ENCODE results near the gene FHIP1A.

GRCh38 chr4:151455212-151455611, 46.2 kb downstream of the FHIP1A start:
- no peak for TF ChIP-seq CTCF (IDR thresholded peaks at IDR 0.05)
- no peak for TF ChIP-seq POLR2A (IDR thresholded peaks at IDR 0.05)

Measured in testis (tissue), 2 donors.